ENCODE data around the gene SPINT1.

DNA sequence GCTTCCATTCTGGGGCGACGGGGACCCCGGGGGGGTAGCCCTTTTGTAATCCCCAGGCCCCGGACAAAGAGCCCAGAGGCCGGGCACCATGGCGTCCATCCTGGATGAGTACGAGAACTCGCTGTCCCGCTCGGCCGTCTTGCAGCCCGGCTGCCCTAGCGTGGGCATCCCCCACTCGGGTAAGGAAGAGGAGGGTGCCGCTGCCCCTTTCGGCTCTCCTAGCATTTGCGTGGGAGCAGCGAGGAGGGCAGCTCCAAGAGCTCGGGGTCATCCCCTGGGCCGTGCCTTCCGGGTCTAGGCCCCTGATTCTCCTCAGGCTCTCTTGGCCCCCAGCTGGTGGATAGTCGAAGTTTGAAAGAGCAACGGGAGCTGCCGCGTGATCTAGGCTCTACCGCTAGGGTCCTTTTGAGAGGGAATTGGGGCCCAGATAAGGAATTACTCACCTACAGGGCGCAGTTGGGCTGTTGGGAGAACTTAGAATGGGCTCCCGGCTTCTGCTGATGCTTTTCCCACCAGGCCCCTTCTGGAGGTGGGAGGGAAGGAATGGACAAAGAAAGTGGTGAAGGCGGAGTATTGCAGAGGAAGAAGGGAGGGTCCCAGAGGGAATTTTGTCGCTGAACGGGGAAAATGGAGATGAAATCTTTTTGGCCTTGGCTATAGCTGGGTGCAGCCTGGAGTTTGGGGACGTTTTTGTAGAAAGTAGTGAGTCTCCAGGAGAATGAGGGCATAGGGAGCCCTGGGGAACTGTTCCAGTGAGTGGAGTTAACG lies 51.0 kb downstream of the SPINT1 start:
- TF ChIP-seq, protein P1, sequence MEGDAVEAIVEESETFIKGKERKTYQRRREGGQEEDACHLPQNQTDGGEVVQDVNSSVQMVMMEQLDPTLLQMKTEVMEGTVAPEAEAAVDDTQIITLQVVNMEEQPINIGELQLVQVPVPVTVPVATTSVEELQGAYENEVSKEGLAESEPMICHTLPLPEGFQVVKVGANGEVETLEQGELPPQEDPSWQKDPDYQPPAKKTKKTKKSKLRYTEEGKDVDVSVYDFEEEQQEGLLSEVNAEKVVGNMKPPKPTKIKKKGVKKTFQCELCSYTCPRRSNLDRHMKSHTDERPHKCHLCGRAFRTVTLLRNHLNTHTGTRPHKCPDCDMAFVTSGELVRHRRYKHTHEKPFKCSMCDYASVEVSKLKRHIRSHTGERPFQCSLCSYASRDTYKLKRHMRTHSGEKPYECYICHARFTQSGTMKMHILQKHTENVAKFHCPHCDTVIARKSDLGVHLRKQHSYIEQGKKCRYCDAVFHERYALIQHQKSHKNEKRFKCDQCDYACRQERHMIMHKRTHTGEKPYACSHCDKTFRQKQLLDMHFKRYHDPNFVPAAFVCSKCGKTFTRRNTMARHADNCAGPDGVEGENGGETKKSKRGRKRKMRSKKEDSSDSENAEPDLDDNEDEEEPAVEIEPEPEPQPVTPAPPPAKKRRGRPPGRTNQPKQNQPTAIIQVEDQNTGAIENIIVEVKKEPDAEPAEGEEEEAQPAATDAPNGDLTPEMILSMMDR (IDR thresholded peaks at IDR 0.05), result peak; percentile 51
- no peak for TF ChIP-seq EZH2 (IDR thresholded peaks at IDR 0.05; ENCODE audit: borderline replicate concordance, insufficient read depth, low read depth, low read length, poor library complexity, severe bottlenecking)
